Renal pelvis (tissue), 4 donors: ENCODE data around the gene WDR64. TPM values are rescaled to one million over a fixed set of nuclear protein-coding genes. Genes with fewer than 3 reads are reported as not detected.
"Not testable (repeated sequence)": the region's sequence is repeated elsewhere in the genome, so short reads cannot be mapped to it uniquely, and the experiment has no call there.

Experiments
- DNase-seq: peaks from one replicate; pipeline ENCODE4 v3.0.0-alpha.2; 2013
- polyA plus RNA-seq, 3 donors: library from polyadenylated mRNA; unstranded; fragments of 120-200 nt; gene quantifications; one replicate each; pipeline ENCODE4 v1.2.1, GENCODE V29; 2013; ENCODE audit not compliant: insufficient read length in 3 of 3

Gene WDR64
- polyA plus RNA-seq, 3 donors: 0.31 to 0.94 (median 0.56) TPM

GRCh38 chr1:241701483-241702295 is 49.6 kb downstream of the WDR64 start:
- no peak for DNase-seq

DNA sequence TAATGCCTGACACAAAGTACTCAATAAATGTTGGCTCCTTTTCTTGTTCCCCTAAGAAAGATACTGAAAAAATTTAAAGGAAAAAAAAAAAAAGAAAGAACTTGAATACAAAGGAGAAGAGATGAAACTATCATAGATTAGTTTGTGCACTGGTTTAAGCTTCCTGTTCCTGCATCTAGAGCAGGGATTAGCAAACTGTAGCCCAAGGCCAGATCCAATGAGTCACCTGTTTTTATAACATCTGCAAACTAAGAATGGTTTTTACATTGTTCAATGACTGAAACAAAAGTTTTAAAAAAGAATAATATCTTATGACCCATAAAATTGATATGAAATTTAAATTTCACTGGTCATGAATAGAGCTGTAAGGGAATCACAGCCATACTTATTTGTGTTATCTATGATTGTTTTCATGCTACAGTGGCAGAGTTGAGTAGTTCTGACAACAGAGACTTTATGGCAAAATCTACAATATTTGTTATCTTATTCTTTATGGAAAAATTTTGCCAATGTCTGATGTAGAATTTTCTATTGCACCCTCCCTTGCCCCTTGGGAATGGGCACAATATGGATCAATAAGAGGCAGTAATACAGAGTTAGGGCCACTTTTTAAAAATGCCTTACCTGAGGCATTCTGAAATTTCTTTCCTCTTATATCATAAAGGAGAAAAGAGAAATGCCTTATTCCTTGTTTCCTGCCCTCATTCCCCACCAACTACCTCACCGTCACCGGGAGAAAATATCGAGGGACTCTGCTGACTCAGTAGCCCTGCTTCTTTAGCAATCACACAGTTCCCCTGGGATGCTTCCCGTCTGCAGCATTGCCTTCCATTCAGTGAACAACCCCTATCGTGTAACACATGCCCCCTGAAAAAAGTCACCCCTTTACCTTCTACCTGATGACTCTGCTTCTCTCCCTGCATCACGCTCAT is 50.6 kb downstream of the WDR64 start:
- DNase-seq: no peak

GRCh38 chr1:241703739-241704138 is 51.7 kb downstream of the WDR64 start:
- DNase-seq: not testable (repeated sequence)

DNA sequence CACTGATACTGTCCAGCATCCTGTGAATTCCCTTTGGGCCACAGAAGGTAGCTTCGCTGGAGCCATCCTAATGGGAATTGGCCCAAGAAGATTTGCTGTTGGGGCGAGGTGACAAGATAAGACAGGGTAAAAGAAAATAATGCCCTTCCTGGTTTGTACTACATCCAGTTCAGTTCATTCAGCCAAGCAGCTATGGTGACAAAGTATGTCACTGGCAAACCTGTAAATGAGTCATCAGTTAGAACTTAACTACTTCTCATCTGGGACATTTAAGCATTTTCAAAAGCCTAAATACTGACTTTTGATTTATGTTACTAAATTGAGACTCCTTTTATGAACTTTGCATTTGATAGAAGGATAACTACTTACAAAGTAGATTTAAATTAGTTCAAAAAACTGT is 54.2 kb downstream of the WDR64 start:
- DNase-seq: no peak

GRCh38 chr1:241706967-241707366 is 54.9 kb downstream of the WDR64 start:
- DNase-seq: no peak

DNA sequence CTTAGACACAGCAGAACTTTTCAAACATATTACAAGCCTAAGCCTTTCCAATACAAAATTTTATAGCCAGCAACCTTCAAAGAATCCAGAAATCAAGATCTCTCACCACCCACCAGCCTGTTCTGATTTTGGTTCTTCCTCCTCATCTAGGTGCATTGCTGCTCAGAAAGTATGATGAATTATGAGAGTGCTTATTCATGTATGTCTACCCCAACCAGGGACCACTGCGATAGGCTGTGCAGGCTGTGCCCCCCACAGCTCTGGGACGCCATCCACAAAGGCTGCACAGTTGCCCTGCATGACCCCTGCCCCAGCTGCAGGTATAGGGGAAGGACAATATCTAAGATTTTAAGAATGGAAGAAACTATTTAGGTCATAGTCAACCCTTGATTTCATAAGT is 55.4 kb downstream of the WDR64 start:
- no peak for DNase-seq

DNA sequence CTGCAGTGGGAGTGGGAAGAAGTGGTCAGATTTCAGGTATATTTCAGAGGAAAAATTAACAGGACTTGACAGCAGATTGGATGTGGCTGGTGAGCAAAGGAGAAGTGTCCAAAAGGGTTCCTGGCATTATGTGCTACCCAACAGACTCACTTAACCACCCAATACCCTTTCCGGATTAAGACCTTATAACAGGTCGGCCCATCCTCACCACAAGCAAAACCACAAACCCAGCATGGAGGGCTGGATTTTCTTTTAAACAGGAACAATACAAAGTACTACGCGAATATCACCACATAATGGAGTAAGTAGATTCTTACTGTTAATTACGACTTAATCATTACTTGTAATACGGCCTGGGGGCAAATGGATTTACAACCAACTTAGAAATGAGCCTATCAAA is 59.2 kb downstream of the WDR64 start:
- DNase-seq: no peak

GRCh38 chr1:241713316-241713715 is 61.2 kb downstream of the WDR64 start:
- DNase-seq: no peak

- DNase-seq: no peak
These were observed 62.5 kb downstream of the WDR64 start for GRCh38 chr1:241714321-241715218.

DNA sequence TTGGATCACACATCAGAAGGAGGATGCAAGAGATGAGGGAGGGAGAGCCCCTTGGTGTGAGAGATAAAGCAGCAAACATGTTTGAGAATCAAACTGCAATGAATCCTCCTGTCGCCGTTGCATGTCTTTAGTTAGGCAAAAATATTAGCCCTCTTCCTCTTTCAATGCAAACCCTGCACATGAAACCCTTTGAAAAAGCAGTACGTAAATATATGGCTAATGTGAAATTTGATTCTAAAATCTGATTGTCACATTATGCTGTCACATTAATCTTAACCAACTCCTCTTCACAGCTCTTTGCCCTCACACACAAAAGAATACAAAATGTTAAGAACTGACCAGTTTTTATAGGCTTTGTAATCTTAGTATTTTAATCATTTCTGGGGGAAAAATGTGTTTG is 63.4 kb downstream of the WDR64 start:
- no peak for DNase-seq

GRCh38 chr1:241715956-241716355 is 63.9 kb downstream of the WDR64 start:
- no peak for DNase-seq

DNA sequence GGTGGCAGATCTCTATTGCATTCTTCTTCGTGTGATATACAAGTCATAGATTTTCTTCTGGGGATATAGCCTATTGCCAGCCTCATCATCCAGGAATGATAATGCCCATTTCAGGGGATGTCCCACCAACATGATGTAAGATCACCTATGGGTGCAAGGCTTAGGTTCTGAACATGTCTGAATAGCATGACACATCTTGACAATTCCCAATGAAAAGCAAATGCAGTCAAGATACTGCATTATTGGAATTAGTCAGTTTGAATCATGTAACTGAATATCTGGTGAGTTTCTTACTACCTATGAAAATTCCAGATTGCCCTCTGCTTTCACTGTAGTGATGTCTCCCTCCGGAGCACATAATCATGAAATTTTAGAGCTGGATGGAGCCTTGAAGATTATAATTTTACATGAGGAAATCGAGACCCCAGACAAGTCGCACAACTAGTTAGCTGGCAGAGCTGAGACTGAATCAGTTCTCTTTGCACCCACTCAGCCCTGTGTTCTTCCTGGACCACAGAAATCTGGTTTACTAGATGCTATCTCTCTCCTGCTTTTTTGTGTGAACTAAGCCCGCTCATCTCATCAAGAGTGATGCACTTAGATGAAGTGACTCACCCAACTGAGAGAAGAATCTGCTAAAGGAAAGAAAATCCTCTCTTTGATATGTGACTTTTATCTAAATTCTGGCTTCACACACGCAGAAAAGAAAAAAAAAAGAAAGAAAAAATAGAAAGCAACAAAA is 65.0 kb downstream of the WDR64 start:
- no peak for DNase-seq

GRCh38 chr1:241717975-241718374 is 65.9 kb downstream of the WDR64 start:
- DNase-seq: no peak

- DNase-seq: no peak
These were observed 68.9 kb downstream of the WDR64 start for GRCh38 chr1:241721011-241721410.

DNA sequence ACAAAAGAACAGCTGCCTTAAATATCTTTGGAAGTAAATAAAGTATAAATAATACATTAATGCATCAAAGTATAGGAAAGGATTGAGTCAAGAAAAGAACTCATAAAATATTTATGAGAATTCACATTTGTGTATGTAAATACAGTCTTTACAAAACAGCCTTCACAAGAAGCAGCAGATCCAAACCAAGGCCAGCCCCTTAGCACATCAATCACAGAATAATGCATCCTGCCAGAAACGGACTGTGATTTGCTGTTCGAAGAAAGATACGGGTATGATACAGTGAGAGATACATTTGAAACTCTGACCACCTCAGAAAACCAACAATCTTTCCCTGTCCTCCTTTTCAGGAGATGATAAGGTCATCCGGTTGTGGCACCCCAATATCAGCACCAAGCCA is 70.9 kb downstream of the WDR64 start:
- DNase-seq: no peak

DNA sequence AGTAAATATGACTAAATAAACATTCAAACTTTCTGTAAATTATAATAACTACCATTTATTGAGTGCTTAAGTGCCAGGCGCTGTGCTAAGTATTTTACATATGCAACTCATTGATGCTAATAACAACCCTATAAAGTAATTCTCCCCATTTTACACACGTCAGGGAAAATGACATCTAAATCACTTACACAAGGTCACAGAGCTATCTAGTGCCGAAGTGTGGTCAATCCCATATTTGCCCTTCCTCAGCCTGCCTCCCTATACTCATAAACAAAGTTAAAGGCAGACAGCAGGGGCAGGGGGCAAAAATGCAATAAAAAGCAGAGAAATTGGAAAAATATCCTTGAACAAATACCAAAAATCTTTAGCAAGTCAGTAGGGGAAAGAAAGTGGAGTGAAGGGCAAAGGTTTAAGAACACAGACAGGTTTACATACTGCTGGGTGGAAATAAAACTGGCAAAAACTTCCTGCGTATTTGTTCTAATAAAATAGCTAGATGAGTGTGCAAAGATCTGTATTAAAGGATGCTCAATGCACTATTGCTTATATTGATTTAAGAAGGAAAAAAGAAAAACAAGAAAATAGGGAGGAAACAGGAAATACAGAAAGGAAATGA is 72.8 kb downstream of the WDR64 start:
- DNase-seq: no peak

- DNase-seq: no peak
These were observed 78.0 kb downstream of the WDR64 start for GRCh38 chr1:241730031-241730430.

- no peak for DNase-seq
These were observed 81.8 kb downstream of the WDR64 start for GRCh38 chr1:241733899-241734298.

- no peak for DNase-seq
These were observed 82.5 kb downstream of the WDR64 start for GRCh38 chr1:241734533-241734932.

DNA sequence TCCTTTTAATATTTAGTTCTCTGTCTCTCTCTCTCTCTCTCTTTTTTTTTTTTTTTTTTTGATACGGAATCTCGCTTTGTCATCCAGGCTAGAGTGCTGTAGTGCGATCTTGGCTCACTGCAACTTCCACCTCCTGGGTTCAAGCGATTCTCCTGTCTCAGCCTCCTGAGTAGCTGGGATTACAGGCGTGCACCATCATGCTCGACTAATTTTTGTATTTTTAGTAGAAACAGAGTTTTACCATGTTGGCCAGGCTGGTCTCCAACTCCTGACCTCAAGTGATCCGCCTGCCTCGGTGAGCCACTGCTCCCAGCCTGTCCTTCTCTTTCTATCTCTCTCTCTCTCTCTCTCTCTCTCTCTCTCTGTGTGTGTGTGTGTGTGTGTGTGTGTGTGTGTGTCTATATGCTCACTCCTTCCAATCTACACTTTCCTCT is 83.4 kb downstream of the WDR64 start:
- DNase-seq: not testable (repeated sequence)

DNA sequence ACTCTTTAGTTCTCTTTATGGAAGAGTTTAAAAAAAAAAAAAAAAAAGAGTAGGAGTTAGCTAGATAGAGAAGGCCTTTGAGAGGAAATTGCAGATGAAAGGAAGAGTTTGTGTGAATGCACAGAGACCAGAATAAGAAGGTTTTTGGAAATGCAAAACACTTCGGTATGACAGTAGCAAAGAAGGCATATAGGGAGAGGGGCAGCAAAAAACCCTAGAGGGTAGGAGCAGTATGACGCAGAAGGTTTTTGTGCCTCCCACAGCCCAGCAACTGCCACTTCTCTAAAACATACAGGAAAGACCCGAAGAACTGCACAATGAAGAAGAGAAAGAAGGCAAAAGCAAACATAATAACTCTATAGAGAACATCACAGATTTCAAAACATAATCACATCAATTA is 84.3 kb downstream of the WDR64 start:
- DNase-seq: no peak
